ENCODE measurements around the gene MYO5B.

MYO5B gene

DNA sequence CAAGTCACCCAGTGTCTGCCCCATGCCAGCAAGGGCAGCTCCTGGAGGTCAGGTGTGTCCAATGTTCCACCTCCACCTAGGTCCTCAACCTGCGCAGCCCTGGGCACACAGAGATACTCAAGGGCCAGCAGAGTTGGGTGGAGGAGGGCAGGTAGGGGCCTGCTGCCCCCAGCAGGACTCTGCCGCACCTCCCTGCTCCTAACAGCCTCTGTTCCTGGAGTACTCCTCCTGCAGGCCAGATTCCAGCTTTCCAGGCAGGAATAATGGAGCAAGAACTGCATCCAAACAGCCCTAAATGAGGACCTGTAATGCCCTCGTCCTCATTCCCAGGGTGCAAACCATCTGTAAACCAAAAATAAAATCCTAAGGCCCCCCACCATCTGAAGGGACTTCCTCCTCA lies 337.2 kb downstream of the MYO5B start:
- DNase-seq (ENCODE audit: low read depth, low spot score) = no peak

DNA sequence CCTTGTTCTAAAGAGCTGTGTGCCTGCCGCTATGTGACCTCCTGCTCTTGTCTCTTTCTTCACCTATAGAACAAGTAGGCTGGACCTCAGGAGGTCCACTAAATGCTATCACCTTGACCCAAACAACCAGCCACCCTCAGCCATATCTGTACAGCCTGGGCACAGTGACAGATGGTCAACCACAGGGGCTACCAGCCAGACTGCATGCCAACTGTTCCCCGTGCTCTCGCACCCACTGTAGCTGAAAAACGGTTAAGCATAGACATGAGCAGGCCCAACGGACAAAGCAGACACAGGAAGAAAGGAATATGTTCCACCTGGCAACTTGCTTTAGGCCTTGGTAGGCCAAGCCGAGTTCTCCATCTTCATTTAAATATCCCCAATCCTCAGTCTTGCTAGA lies 338.5 kb downstream of the MYO5B start:
- no peak for DNase-seq (ENCODE audit: low read depth, low spot score)

DNA sequence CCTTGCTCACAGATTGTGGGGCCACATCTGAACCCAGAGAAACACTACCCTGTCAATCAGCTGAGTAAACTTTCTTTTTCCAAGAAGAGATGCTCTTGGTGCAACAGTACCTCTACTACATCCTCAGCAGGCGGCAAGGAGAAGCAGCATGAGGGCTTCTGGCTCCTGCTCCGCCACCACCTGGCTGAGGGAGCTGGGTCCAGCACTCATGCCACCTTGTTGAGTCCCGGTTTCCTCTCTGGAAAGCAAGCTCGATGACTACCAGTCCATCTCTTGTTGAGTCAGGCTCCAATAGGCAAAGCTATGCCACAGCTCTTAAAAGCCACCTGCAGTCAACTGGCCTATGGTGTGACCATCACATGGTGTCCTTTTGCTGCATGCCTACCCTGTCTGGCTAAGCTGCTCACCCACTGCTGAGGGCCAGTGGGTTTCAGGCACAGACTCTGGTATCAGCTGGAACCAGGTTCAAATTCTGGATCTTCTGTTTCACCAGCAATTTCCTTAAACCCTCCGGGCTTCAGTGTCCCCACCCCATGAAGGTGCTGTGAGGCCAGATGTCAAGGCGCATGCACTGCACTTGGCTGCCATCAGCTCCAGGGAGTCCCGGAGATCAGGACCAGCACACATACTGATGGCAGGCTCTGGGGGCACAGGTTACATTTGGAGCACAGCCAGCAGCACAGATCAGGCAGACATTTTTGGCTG lies 339.1 kb downstream of the MYO5B start:
- no peak for DNase-seq (ENCODE audit: low read depth, low spot score)

DNA sequence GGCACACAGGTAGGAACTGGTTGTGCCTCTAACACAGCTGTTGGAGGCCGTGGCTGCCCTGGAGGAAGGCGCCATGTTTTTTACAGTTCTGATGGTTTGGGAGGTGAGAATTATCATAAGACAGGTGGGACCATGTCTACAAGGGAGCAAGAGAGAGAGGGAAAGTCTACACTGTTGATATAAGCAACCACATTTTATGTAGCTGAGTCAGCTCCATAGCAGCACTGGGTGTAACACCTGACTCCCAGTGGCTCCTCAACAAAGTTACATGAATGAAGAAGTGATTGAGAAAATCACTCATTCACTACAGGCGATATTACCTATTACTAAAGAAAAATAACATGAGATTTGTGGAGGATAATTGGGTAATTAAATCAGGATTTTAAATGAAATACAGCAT lies 340.3 kb downstream of the MYO5B start:
- no peak for DNase-seq (ENCODE audit: low read depth, low spot score)

DNA sequence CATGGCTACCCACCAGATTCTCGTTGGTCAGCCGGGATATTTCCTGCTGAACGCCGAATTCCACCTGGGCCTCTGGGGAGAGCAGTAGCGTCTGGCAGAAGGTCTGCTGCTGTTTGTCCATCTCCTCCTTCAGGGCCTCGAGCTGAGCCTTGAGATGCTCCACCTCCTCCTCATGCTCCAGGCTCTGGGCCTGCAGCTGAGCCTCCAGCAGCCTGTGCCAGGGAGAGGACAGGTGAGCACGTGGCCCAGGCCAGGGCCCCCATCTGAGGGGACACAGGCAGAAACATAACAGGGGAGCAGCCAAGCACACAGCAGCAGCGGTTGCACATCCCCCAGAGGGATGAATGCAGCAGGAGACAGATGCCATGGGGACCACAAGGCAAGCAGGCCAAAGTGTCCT lies 341.5 kb downstream of the MYO5B start:
- DNase-seq (ENCODE audit: low read depth, low spot score) = no peak

DNA sequence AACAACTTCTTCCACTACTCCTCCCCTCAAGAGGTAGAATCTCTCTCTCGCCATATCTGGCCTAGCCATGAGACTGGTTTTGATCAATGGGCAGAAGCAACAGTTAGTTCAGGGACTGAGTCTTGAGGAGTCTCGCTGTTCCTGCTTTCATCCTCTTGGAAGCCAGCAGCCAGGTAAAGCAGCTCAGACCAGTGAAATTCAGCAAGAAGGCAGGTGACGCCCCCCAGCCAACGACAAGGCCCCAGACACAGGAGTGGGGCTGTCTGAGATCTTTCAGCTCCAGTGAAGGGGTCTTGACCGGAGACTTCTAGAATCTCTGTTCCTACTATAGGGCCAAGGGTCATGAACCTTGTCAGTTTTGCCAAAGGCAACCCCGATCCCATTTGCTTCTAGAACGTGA lies 341.9 kb downstream of the MYO5B start:
- no peak for DNase-seq (ENCODE audit: low read depth, low spot score)

DNA sequence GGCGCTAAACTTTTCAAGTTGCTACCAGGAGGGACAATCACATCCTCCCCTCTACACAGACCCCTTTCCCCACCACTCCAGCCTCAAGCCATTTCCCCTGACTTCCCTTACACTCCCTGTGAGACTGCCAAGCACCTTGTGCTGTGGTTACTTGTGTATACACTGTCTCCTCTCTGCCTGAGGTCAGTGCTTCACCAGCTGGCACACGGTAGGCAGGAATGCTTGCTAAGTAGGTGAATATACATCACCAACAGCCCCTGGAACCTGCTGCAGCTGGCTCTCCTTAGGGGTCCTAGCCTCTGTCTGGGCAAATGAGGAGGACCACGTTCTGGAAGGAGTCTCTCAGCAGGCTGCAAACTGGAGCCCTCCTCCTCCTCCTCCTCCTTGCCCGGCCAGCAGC lies 343.3 kb downstream of the MYO5B start:
- no peak for DNase-seq (ENCODE audit: low read depth, low spot score)

DNA sequence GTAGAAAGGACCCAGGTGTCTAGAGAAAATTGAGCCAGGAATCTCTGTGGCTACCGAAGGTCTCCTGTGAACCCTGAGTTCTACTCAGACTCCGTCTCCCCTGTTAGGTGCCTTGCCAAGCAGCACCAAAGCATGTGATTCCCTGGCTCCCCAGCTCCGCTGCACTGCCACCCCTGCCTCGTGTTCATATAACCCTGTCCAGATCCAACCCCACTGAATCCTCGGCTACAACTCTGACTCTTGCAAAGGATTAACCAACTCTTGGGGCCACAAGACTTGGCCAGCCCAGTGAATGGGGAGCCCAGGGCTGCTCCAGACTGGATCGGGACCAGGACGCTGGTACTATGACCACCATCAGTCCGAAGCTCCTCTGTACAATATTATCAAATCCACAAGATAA lies 344.3 kb downstream of the MYO5B start:
- DNase-seq (ENCODE audit: low read depth, low spot score) = no peak

DNA sequence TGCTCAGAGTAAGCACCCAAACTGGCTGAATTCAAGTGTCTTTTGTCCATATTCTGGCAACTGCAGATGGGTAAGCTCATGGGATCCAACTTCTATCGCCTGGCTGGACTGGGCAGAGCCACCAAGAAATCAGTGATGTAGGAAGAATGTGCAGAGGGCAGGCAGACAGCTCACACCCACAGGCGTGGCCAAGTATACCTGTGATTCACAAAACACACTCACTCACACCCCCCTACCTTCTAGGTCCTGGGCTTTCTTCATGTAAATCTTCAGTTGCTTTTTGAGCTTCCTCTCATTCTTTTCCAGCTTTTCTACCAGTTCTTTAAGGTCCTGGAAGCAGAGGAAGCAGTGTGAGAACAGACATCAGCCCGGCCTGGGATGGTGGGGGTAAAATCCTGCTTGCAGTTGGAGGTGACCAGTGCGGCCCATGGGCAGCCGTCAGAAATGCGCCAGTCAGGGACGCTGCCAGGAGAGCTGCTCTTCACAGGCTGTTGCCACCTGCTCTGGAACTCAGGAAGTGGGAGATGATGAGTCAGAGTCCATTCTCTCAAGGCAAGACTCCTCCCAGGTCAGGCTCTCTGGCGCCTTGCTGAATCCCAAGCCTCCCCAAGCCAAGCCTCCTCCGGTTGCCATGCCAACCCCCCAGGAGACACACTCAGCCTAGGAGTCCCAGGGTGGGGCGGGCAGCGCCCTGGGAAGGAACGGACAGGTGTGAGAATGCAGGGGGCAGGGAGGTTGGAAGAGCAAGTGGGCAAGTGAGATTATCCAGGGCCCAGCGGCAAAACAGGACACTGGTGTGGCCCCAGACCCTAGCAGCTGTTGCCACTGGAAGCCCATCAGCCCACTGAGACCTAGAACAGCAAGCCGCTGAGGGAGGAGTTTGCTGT lies 345.4 kb downstream of the MYO5B start:
- DNase-seq (ENCODE audit: low read depth, low spot score) = no peak

DNA sequence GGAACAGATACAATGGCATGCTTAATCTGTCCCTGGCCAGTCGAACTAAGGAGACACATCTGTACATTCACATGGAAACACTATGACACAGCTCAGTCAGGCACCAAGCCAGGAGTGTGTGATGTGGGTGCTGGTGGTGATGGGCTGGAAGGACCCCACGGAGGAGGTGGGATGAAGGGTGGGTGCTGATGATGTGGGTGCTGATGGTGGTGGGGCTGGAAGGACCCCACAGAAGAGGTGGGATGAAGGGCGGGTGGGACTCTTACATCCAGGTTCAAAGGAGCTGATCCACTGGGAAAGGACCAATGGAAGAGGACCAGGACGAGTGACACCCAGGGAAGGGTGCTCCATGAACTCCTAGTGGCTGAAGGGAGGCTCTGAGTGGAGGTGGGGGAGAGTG lies 346.8 kb downstream of the MYO5B start:
- no peak for DNase-seq (ENCODE audit: low read depth, low spot score)

DNA sequence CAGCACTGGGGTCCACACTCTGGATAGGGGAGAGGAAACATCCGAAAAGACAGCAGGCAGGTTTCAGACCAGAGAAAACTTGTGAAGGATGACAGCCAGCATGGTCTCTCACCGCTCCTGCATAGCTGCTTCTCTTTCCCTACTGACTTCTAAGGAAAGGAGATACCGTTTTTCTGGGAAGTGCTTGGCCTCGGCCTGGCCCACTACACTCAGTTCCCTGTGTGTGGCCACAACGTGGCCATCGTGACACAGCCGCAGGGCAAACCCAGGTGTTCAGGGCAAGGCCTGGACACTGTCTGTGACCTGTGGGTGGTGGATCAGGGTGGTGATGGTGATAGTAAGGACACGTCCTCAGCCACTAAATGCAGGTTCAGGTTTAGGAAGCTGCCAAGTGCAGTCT lies 347.4 kb downstream of the MYO5B start:
- DNase-seq (ENCODE audit: low read depth, low spot score) = no peak

DNA sequence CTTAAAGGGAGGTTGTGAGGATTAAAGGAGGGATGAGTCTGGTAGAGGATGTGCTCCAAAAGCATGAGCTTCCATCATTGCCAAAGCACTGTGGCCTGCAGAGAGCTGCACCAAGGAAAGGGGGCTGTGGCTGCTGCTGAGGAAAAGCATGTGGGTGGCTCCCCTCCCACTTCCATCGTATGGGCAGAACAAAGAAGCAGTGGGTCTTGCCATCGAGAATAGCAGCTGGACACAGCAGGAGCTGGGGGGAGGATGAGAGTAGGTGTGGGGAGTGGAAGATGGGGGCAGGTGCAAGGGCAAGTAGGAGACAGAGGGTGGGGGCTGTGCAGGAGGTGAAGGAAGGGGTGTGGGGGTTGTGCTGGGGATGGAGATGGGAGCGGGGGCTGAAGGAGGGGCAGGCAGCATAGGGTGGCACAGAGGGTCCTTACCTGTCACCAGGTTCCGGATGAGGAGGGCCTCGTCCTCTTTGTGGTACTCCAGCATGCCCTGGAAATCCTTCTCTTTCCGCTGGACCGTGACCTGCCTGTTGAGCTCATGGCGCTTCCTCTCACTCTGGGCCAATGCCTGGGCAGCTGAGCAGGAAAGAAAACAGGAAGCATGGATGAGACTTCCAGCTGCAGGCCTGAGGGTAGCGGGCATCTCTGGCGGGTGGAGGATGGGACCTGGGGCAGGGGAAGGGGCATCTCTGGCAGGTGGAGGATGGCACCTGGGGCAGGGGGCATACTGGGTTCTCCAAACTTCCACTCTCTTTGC lies 348.1 kb downstream of the MYO5B start:
- no peak for DNase-seq (ENCODE audit: low read depth, low spot score)

DNA sequence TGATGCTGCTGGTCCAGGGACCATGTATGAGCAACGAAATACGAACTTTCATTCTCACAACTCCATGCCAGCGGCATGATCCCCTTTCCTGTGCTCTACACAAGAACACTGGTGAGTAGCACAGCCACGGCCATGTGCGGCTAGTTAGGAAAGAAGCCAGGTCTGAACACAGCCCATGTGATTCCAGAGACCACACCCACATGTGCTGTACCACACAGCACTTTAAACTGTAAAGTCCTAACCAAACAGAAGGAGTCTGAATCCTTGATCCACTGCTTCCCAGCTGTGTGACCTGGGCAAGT lies 348.6 kb downstream of the MYO5B start:
- no peak for DNase-seq (ENCODE audit: low read depth, low spot score)

DNA sequence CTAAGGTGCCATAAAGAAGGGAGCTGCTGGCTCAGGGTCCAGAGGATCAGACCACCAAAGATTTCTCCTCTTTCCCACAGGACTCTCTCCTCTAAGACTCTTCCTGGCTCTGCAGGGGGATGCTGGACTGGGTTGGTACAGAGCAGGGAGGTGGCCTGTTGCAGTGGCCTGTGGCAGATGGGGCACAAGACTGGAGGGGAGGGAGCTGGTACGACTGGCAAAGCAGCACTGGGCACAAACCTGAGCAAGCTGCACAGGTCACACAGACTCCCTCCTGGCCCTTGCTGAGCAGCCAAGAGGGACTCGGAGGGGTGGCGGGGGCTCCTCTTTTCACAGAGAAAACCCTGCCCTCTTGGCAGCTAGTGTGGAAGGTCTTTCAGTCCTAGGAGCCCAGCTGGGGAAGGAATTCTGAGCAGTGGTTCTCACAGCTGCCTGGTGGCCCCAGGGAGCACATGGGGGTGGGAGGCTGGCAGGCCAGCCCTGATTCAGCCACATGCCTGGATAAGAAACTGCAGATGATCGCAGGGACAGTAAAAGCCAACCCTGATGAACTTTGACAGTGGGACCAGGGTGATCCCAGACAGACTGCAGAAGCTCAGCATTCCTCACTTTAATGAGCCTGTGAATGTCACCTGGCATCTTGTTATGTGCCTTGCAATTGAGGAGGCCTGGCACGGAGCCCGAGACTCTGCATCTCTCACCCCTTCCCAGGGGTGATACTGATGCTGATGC lies 349.2 kb downstream of the MYO5B start:
- DNase-seq (ENCODE audit: low read depth, low spot score) = no peak

DNA sequence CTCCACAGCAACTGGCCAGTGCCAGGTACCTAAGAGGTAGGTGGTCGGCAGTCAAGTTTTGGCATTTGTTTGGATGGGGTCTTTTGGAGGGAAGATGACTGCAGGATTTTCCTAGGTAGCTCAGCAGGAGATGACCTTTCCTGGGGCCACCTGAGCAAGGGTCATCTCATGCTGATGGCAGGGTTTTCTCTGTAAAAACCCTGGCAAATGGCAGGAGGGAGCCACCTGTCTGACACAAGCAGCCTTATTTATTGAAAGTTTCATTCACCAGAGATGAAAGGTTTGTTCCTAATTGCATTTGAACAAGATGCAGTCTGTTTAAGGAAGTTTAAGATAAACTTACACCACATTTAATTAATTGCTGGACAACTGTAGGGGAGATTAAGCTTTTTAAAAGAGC lies 350.0 kb downstream of the MYO5B start:
- DNase-seq (ENCODE audit: low read depth, low spot score) = no peak

DNA sequence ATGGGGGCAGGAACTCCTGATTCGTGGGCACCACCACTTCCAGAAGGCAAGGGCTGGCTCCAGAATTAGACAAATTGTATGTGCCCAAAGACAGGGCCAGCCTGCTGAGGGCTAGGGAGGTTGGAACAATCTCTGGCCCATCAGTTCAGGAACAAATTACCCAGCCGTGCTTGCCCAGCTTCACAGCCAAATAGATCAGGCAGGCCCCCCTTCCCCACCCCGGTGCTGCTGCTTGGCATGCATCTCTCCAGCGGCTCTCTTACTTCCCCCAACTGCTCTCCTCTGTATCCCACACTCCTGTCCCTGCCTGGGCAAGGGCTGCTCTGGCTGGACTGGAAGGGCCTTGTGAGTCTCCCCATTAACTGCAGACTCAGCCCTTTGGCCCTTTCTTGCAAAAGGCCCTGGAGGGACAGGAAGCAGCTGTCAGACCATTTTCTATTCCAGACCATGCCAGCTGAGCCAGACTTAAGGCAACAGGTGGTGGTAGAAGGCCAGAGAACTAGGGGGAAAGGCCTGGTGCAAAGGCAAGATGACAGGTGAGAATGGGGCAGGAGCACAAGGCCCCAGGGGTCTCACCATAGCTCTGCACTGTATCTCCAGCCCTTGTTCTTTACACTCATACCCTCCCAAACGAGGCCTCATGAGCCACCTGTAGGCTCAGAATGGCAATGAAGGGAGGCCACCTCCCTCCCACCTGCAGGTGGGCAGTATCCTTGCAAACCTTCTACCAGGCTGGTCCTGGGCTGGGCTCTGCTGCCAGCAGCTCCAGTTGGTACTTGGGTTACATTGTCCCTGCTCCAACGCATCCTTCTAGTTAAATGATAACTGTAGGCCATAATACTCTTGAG lies 350.9 kb downstream of the MYO5B start:
- no peak for DNase-seq (ENCODE audit: low read depth, low spot score)

DNA sequence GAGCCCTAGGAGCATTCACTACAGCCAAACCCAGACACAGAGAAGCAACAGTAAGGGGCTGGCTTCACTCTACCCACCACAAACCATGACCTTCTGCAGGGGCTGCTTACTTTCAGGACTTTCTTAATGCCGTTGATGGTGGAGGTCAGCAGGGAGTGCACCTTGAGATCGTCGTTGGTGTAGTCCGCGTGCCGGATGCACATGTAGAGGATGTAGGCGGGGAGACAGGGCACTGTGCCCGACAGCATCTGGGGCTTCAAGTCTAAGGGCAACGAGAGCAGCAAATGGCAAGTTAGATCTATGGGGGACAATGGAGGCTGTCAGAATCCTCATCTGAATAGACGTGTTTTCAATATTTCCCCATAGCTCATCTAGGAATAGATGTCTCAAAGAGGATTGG lies 351.8 kb downstream of the MYO5B start:
- DNase-seq (ENCODE audit: low read depth, low spot score) = no peak

DNA sequence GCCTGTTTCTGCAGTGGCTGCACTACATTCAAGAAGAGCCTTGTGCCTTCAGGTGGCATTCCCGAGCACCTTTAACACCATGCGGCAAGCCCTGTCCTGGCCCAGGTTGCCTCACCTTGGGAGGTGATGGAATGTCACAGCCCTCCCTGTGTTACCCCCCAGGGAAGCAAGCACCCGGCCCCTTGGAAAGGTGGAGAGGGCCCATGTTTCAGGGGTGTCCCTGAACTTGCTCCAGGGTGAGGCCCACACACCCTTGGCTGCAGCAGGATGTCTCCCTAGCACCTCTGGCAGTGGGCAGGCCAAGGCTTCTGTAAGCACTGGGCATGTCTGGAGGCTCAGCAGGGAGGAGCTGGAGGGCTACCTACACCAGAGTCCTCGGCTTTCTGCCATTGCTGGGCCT lies 352.3 kb downstream of the MYO5B start:
- no peak for DNase-seq (ENCODE audit: low read depth, low spot score)

DNA sequence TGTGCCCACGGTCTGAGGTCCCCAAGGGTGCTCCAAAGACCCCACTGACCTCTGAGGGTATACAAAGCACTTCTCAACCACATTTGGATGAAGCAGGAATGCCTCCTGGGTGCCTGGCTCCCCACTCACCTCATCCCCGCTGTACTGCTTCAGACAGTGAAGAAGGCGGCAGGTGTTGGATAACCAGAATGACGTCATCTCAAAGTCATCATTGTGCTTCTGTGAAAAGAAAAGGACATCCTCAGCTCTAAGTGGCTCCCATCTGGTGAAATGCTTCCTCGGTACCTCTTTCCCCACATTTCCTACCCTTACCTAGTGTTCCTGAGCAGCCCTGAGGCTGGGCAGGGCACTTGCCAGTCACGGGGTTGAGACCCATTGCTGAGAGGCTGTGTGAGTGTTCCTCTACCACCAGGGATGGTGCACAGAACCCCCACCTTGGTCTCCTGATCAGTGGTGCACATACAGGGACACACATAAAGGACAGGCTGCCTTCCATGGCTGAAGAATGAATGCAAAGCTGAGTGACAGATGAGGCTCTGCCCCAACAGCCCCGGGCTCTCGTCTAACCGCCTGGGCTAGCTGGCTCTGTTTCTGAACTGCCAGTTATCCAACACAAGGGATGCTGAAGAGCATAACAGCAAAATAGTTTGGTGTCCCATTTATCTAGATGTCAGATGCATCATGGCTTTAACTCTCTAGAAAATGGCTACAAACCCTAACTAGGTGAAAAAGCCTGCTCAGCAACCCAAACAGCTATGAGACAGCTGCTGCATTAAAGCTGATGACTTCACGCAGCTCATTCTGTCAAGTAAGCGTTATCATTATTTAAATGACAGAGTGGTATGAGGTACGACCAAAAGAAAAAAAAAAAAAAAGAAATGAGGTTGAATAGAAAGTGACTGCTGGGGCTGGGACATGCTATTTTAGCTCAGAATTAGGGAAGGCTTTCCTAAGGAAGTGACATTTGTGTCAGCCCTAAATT lies 353.4 kb downstream of the MYO5B start:
- no peak for DNase-seq (ENCODE audit: low read depth, low spot score)

DNA sequence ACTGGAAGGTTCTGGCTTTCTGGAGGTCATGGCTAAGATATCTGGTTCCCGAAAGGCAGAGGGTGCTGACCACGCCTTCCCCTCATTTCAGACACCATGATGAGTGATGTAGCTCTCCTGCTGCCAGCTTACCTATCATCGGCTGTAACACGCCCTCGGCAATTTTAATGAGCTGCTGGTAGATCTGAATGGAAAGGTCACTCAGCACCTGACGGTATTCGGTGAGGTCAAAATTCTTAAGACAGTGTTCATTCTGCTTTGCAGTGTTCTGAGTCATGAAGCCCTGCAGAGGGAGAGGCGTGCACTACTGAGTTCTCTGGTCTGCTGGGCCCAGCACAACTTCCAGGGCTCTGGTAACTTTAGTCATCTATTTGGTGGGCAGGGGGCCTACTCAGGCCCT lies 355.9 kb downstream of the MYO5B start:
- DNase-seq (ENCODE audit: low read depth, low spot score) = no peak

Measured in activated naive CD8-positive, alpha-beta T cell treated with anti-CD3 and anti-CD28 coated beads, Interleukin-2, amount 50 U/mL, for 16 hours (primary cell).